GM04504 (cell line): Measurements from ENCODE around the gene CFAP69.
"Not testable (repeated sequence)": the region's sequence is repeated elsewhere in the genome, so short reads cannot be mapped to it uniquely, and the experiment has no call there.

Experiments used
- DNase-seq: peaks from one replicate; pipeline ENCODE4 v3.0.0-alpha.2; 2012; ENCODE audit warnings: low read depth

Gene CFAP69

DNA sequence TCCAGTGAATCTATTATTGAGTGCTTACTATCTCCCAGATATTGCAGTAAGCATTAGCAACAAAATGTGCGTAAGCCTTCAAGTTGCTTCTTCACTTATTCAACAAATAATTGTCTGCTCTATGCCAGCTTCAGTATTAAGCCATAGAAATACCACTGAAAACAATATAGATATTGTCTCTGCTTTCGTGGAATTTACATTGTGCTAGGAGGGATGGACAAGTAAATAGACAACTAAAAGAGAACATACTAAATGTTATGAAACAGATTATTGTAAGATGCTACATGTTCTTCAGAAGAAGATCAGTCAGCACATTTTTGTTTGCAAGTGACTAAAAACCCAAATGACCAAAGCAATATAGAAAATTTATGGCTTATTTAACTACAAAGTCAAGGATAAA, 27.3 kb downstream of the CFAP69 start:
- no peak for DNase-seq

GRCh38 chr7:90274161-90274560, 29.2 kb downstream of the CFAP69 start:
- no peak for DNase-seq

DNA sequence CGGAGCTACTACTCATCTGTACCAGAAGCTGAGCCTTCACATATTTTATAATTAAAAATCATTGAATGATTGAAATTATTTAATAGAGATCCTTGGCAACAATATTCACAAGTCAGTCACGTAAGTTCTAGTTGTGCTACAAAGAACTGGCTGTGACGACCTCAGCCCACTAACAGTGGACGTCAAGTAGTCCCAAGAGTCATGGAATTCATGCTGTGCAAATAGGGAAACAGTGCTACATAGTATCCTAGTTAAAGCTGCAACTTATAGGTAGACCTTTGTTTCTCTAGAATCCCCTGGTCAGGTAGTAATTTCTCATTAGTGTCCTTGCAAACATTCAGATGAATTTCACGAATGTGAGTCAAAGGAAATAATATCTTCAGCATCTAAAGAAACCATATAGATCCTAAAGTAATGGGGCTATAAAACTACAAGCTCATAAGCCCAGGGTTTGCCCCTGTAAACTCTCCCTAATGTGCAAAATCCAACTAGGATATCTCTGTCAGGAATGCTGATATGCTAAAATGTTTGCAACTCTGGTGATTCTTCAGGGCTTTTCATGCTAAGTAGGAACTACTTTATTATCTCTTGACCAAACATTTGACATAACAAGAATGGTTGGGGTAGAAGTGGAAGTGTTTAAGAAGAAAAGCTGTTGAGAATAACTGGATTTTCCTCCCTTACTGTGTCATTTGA, 31.2 kb downstream of the CFAP69 start:
- DNase-seq = no peak

- DNase-seq = no peak
Measured at GRCh38 chr7:90288154-90288553, 43.2 kb downstream of the CFAP69 start.

GRCh38 chr7:90290244-90291113, 45.5 kb downstream of the CFAP69 start:
- DNase-seq = no peak

GRCh38 chr7:90298145-90299038, 53.4 kb downstream of the CFAP69 start:
- peak; percentile 23 for DNase-seq

- no peak for DNase-seq
Measured at GRCh38 chr7:90303241-90303640, 58.3 kb downstream of the CFAP69 start.

GRCh38 chr7:90309872-90310271, 64.9 kb downstream of the CFAP69 start:
- no peak for DNase-seq

GRCh38 chr7:90311175-90311574, 66.2 kb downstream of the CFAP69 start:
- DNase-seq = no peak

- no peak for DNase-seq
Measured at GRCh38 chr7:90312745-90313144, 67.8 kb downstream of the CFAP69 start.

DNA sequence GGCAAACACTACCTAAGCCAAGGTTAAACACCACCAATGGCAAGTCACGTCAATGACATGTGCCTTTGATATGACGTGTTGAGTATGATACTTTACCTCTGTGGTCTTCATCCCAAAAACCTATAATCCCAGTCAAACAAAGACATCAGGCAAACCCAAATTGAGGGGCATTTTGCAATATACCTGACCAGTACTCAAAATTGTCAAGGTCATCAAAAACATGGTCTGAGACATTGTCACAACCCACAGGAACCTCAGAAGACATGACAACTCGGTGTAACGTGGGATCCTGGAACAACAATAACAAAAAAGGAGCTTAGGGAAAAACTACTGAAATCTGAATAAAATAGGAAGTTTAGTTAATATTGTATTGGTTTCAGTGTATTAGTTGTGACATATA, 68.9 kb downstream of the CFAP69 start:
- DNase-seq = no peak

- no peak for DNase-seq
Measured at GRCh38 chr7:90320014-90320413, 75.0 kb downstream of the CFAP69 start.

DNA sequence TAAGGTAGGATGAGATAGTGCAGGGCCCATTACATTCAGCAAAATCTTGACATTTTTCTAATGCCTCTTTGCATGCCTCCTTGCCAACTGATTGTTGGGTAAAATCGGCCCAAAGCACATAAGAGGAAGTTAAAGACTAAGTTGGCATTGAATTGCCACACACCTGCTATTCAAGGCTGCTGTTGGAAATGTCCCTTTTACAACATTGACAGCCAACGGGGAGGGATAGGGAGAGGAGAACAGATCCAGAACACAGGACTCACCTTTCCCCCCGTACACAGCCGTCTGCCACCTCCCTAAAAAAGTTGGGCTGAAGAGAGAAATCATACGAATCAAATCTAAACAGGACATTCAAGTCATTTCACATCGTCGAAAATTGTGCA, 75.4 kb downstream of the CFAP69 start:
- no peak for DNase-seq

GRCh38 chr7:90320801-90321494, 76.0 kb downstream of the CFAP69 start, which contains the start of gene FAM237B:
Gene FAM237B (minus strand): TSS chr7:90321304. CDS start chr7:90319748, 1,556 bp downstream.
- DNase-seq = no peak

DNA sequence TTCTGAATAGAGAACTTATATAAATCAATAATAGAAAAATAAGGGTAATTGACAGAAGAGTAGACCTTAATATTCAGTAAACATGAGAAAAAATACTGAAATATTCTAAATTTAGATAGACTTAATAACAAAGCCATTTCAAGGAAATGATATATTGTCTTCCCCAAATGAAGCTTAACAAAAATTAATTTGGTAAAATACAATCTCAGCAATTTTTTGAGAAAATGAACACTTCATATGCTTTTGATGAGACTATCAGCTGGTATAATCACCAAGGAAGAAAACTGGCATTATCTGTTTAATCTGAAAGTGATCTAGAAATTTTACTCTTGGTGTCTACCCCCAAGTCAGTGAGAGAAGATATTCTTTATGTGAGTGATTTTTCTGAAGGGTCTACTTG, 77.9 kb downstream of the CFAP69 start:
- DNase-seq = no peak

GRCh38 chr7:90326500-90326899, 81.5 kb downstream of the CFAP69 start:
- no peak for DNase-seq

DNA sequence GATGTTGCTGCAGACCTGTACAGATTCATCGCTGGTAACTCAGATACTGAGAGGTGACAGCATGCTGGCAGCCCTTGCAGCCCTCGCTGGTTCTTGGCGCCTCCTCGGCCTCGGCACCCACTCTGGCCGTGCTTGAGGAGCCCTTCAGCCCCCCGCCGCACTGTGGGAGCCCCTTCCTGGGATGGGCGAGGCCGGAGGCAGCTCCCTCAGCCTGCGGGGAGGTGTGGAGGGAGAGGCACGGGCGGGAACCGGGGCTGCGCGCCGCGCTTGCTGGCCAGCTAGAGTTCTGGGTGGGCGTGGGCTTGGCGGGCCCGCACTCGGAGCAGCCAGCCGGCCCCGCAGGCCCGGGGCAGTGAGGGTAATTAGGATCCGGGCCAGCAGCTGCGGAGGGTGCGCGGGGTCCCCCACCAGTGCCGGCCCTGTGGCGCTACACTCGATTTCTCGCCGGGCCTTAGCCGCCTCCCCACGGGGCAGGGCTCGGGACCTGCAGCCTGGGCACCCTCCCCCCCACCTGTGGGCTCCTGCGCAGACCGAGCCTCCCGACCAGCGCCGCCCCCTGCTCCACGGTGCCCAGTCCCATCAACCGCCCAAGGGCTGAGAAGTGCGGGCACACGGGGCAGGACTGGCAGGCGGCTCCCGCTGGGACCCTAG, 89.3 kb downstream of the CFAP69 start:
- no peak for DNase-seq

GRCh38 chr7:90334926-90335325, 90.0 kb downstream of the CFAP69 start:
- not testable (repeated sequence) for DNase-seq

DNA sequence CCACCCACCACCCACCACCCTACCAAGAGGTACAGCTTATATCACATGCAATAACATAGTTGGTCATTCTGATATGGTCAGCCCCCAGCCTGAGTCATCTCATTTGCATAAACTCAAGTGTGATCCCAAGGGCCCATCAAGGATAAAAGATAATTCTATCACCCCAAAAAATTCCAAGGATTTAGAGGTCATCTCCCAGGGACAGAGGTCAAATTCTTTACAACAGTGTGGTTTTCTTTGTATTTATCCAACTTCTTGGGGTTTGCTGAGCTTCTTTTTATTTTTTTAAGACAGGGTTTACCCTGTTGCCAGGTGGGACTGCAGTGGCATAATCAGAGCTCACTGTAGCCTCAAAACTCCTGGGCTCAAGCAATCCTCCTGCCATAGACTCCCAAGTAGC, 92.1 kb downstream of the CFAP69 start:
- no peak for DNase-seq

DNA sequence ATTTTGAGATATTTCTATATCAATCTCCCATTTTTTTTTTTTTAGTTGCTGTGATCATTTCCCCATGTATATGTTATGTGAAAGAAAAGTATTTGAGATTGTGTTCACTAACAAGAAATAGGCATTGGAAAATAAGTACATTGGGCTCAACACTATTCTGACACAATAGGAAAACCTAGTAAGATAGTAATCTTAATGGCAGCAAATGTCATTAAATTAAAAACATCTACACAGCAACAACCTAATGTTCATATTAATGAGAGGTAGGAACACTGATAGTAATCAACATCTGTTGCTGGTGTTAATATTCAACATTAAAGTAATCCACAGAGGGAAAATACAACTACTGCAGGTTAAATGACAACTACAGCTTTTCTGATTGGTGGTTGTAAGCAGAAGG, 100.0 kb downstream of the CFAP69 start:
- DNase-seq = no peak
